GM18861 (cell line): ENCODE measurements around the gene PDE6A.
A peak's percentile ranks its signal among the peaks of the same experiment; 100 is the strongest.

ENCODE experiments used
- ATAC-seq: cut with Tn5 transposase; IDR thresholded peaks from one replicate; pipeline ENCODE4 v1.9.1; 2021; ENCODE audit not compliant: unreplicated experiment

Gene PDE6A

DNA sequence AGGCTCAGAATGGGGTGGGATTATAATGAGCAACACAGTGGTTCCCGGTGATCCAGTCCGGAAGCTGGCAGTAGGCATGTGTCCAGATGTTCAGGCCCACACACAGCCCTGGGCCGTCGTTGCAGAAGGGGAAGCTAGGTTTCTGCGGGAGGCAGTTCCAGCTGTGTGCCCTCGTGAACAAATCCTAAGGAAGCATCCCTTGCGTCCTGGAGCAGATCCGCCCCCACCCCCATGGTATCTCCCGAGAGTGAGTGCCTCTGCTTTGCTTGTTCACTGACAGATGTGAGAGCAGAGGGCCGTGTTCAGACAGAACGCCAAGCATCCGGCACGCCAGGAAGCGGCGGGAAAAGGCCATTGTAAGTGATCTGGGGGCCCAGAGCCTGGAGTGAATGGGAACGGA, 104.8 kb downstream of the PDE6A start:
- ATAC-seq = no peak

DNA sequence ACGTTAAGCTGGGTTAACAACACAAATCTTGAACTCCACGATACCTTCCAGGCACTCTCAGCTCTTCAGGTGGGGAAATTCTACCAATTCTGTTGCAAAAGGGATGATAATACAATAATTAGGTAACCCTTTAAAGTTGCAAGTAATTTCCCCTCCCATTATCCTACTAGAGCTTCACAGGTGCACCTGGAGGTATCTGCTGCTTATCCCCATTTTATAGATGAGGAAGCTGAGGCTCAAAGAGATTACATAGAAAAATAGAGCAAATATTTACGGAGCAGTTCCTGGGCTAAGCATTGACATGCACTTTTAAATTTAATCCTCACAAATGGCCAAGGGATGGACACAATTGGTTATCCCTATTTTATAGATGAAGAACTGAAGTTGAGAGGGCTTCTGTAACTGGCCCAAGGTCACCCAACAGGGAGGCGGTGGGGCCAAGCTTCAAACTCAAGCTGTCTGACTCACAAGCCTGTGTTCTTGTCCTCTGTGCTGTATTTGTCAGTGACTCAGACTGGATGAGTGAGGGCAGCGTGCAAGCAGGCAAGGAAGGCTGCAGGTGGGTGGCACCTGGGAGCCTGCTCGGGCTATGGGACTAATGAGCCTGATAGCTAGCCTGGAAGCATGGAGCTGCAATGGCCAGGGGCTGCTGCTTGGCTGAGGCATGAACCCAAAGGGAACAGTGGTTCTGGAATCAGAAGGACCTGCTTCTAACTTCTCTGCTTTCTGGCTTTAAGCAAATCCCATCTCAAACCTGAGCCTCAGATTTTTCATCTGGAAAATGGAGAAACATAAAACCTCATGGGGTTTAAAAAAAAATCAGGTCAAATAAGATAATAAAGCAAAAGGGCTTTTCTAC, 105.5 kb downstream of the PDE6A start:
- no peak for ATAC-seq

DNA sequence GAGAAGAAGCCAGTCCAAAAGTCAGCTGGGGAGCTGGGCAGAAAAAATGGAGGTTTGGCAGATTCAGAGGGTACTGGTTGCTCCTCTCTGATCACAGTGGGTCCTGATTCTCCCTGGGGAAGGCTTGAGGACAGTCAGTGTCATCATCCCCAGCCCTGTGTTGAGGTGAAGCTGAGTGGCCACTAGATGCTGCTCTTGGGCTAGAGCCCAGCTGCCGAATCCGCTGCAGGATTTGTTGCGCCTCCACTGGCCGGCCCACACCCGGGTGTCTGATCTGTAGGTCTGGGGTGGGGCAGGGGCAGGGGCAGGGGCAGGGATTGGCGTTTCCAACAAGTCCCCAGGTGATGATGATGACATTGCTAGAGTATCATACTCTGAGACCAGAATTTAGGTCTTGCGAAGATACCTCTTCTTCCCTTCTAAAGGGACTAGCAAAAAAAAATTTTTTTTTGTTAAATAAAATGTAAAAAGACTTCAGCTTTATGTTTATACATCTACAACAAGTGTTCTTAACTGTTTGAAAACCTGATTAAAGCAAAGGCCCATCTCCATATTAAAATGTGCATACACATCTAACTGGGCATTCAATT, 106.8 kb downstream of the PDE6A start:
- no peak for ATAC-seq

DNA sequence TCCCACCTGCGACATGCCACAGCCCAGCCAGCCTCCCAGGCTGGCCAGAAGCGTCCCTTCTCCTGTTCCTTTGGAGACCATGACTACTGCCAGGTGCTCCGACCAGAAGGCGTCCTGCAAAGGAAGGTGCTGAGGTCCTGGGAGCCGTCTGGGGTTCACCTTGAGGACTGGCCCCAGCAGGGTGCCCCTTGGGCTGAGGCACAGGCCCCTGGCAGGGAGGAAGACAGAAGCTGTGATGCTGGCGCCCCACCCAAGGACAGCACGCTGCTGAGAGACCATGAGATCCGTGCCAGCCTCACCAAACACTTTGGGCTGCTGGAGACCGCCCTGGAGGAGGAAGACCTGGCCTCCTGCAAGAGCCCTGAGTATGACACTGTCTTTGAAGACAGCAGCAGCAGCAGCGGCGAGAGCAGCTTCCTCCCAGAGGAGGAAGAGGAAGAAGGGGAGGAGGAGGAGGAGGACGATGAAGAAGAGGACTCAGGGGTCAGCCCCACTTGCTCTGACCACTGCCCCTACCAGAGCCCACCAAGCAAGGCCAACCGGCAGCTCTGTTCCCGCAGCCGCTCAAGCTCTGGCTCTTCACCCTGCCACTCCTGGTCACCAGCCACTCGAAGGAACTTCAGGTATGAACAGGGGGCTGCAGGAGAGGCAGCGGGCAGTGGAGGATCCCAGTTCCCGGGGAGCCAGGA, 108.0 kb downstream of the PDE6A start:
- ATAC-seq = no peak

DNA sequence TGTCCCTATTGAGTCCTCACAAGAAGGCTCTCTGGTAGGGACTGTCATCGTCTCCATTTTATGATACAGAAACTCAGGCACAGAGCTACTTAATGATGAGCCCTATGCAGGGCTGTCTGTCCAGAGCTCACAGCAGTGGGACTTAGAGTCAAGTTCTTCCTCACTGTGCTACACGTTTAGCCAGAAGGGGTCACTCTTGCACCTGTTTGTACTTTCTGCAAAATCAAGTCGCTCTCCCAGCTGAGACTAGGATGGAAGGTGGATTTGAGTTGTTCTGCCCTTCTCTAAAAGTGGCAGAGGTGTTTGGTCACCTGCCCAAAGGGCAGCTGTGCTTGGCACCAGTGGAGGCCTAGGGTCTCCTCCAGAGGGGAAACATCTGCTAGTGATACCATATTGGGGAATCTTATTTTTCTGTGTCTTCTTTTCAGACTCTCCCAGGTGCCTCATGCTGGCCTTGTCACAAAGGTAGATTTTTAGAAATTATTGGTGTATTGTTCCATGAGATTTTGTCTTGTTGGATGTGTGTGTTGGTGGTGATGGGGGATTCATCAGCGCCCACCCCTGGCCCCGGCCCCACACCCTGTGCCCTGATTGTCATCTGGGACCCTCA, 110.2 kb downstream of the PDE6A start:
- ATAC-seq = peak; percentile 56

DNA sequence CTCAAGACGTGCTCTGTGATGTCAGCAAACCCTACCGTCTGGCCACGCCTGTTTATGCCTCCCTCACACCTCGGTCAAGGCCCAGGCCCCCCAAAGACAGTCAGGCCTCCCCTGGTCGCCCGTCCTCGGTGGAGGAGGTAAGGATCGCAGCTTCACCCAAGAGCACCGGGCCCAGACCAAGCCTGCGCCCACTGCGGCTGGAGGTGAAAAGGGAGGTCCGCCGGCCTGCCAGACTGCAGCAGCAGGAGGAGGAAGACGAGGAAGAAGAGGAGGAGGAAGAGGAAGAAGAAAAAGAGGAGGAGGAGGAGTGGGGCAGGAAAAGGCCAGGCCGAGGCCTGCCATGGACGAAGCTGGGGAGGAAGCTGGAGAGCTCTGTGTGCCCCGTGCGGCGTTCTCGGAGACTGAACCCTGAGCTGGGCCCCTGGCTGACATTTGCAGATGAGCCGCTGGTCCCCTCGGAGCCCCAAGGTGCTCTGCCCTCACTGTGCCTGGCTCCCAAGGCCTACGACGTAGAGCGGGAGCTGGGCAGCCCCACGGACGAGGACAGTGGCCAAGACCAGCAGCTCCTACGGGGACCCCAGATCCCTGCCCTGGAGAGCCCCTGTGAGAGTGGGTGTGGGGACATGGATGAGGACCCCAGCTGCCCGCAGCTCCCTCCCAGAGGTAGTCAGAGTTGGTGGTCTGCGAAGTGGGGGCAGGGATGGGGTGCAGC, 111.3 kb downstream of the PDE6A start:
- ATAC-seq = no peak

DNA sequence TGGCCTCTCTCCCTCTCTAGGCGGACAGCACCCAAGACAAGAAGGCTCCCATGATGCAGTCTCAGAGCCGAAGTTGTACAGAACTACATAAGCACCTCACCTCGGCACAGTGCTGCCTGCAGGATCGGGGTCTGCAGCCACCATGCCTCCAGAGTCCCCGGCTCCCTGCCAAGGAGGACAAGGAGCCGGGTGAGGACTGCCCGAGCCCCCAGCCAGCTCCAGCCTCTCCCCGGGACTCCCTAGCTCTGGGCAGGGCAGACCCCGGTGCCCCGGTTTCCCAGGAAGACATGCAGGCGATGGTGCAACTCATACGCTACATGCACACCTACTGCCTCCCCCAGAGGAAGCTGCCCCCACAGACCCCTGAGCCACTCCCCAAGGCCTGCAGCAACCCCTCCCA, 112.0 kb downstream of the PDE6A start:
- ATAC-seq = no peak

DNA sequence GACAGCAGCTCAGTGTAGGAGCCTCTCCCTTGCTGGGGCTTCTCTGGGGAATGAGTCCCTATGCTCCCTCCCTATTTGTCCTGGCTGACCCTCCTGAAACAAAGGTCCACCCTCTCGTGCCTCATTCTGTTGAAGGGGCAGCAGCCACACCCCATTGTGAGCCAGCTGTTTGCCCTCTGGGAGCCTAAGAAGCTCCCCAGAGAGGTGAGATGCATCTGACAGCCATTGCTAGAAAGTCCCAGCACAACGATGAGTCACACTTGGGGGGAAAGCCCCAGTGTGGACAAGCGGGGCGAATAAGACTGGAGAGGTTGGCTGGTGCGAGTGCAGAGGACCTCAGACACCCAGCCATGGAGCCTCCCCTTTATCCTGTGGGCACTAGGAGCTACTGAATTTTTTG, 113.1 kb downstream of the PDE6A start:
- ATAC-seq = peak; percentile 76

DNA sequence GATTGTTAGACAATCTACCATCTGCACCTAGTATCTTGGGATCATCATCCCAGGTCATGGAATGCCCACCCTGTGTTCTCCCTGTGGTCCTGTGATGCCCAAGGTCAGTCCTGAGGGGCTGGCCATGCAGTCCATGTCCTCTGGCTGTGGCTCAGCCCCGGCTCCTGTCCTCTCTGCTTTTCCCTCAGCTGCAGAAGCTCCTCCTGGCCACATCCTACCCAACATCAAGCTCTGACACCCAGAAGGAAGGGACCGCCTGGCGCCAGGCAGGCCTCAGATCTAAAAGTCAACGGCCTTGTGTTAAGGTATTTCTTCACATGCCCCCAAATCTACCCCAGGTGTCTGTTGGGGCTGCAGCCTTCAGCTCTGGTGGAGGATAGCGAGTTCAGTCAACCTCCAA, 114.0 kb downstream of the PDE6A start:
- ATAC-seq = no peak

DNA sequence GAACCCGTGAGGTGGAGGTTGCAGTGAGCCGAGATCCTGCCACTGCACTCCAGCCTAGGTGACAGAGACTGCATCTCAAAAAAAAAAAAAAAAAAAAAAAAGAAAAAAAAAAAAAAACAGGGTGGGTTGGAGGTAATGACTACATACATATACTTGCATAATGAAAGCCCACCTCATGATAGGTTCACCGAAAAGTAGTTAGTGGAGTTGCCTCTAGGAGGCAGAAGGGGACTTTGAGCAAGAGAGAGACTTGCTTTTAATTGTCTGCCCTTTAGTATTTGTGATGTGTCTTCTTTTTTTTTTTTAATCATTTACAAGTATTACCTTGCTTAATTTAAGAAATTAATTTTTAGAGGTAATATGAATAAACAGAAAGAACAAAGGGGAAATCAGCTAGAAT, 114.6 kb downstream of the PDE6A start:
- ATAC-seq = no peak

DNA sequence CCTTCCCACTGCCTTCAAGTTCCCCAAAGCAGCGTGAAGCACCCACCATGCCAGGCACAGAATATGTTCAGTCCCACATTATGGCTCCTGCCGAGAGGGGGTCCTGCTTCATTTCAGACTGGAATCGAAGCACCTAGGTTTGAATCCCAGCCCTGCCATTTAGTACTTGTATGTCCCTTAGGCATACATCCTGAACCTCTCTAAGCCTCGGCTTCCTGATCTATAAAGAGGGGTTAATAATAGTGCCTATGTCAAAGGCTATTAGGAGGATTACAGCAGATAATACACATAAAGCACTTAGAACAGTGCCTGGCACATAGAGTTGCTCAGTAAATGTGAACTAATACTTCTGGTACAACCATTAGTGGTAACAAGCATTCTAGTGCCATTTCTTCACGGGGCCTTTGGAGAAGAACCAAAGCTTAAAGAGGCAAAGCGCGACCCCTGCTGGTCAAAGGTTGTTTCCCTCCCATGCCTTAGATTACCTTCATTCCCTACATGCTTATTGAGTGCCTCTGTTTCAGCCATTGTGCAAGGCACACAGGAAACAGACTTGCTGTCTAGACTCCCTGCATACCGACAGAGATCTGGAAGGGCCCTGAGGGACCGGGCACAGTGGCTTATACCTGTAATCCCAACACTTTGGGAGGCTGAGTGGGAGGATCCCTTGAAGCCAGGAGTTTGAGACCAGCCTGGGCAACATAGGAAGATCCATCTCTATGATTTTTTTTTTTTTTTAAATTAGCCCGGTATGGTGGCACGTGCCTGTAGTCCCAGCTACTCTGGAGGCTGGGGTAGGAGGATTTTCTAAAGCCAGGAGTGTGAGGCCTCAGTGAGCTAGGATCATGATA, 116.2 kb downstream of the PDE6A start:
- ATAC-seq = peak; percentile 51

DNA sequence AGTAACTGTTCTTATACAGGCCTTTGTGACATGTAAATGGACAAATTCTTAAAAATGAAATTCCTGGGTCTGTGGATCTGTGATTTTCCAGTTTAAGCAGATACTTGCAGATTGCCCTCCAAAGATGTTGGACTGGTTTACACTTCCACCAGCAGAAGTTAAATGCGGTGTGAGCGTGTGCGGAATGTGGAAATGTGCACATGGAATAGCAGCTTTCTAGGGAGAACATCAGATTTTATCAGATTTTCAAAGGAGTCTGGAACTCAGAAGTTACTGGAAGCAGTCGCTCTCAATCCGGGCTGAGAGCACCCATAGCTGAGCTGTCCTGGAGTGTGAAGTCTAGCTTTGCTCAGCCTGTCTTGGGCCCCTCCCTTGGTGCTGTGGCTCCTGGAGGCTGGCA, 117.0 kb downstream of the PDE6A start:
- ATAC-seq = no peak

DNA sequence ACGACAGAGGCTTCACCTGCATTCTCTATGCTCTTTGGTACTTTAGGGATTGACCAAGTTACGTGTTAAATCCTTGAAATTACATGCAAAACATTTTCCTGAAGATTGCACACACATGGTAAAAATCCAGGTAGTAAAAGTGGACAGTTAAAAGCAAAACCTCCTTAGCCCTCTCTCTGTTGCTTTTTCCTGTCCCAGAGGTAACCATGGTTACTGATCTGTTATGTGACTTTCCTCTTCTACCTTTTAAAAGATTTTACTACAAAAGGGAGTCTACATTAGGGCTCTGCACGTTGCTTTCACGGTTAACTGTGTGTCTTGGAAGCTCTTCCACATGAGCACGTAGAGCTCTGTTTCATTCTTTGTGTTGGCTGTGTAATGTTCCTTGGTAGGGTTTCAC, 117.5 kb downstream of the PDE6A start:
- ATAC-seq = no peak

DNA sequence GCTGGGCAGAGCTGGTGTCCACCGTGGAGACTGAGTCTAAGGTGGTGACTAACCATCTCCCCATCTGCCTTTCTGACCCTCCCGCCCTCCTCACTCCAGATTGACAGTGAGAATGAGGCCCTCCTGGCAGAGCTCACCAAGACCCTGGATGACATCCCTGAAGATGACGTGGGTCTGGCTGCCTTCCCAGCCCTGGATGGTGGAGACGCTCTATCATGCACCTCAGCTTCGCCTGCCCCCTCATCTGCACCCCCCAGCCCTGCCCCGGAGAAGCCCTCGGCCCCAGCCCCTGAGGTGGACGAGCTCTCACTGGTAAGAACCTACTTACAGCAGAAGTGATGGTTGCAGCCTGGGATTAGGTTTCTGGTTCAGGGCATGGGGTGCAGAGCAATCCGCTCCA, 118.0 kb downstream of the PDE6A start:
- no peak for ATAC-seq

DNA sequence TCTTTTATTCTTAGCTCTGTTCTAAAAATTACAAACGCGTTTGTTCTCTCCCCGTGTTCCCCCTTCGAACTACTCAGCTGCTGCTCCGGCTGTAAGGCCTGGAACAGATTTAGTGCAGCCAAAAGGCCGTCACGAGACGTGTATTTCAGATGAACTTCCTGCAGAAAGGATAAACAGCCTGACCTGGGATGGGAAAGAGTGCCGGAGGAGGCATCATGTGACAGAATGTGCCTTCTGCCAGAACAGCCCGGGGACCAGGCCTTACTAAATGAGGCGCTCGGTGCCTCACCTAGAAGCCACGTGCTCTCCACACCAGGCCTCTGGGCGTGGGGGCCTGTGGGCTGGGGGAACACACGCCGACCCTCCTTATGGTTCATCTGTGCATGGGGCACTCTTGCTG, 119.7 kb downstream of the PDE6A start:
- no peak for ATAC-seq

DNA sequence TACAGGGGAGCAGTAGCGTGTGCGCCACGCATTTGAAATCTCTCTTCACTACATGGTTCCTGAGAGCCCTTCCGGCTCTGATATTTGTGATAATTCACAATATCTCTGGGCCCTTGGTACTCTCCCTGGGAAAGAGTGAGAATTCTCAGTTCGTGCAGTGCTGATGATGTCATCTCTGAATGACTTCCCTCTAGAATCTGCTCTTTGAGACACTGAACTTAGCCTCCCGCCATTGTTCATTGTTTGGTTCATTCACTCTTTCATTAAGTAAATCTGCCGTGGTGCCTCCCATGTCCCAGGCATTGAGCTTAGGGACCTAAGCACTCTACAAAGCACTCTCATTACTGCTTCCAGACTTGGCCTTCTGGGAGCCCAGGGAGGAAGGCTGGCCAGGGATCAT, 120.5 kb downstream of the PDE6A start:
- ATAC-seq = no peak

DNA sequence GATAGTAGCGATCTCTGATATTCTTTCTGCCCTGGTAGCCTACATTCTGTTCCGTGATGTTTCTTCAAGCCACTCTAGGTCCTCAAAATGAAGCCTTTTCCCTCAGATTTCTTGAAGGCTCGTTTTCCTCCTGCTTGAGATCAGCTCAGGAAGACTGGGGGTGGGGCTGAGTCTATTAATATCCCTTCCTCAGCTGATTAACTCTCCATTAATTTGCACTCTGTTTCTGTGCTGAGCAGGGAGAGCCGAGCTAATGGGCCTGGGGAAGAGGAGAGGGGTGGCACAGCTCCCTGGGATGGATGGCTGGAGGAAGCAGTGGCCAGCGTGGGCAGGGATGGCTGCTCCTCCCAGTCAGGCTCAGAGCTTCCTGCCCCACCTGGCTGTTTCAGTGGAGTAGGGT, 121.2 kb downstream of the PDE6A start:
- no peak for ATAC-seq

DNA sequence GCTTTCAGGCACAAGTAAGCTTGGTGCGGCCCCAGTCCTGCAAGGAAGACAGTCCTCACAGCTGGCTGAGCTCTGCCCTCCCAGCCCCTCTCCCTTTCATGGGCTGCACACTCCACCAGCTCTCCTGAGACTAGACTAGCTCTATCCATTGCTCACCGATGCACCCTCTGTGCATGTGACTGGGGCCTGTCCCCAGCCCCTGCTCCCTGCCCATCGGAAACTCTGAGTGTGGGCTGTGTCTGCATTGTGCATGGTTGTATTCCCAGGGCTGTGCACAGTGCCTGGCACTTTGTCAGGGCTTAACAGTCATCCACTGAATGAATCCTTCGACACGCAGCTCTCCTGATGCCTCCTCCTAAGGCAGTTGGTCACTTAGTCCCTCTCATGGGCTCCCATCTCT, 122.3 kb downstream of the PDE6A start:
- ATAC-seq = no peak

DNA sequence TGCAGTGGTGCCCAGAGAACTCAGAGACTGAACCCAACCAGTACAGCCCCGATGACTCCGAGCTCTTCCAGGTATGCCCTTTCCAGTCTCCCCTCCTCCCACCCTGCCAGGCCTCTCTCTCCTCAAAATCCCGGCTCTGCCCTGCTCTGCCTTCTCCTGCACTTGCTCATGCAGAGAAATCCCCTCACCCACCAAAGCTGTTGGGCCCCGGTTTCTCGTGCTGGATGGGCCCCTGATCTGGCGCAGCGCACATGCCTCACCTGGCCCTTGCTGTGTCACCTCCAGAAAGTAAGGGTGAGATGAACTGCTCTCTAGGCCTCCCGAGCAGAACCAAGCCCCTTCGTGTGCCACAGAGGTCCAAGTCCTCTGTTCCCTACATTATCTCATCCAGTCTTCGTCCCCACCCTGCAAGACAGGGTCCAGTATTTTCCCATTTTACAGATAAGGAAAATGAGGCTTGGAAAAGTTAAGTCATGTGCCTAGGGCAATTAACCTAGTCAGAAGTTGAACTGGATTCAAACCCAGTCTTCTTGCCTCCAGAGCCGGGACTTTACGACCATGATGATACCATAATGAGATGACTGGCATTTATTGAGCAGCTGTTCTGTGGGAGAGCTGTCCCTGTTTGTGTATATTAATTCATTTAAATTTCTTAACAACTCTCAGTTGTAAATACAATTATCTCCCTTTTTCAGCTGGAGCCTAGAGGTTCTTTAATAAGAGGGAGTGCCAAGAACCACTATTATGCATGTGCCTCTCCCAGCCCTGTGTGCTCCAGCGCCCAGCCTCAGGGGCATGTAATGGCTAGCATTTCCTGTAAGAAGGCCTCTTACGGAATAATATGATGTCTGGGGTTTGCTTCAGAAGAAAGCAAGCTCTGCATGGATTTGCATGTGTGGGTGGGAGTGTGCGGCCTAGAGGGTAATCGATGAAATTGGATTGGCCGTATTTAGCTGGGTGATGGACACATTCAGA, 123.8 kb downstream of the PDE6A start:
- ATAC-seq = no peak
